Mucosa of rectum (tissue), 2 donors: ENCODE measurements around the gene PAXX.
A peak's percentile ranks its signal among the peaks of the same experiment; 100 is the strongest.

Experiments used
- H3K27ac ChIP-seq, 2 donors: one replicate each; pipeline ENCODE4 v1.7.0; 2013; ENCODE audit warnings: inconsistent platforms in 2 of 2, low read depth in 2 of 2, low read length in 2 of 2
- H3K27me3 ChIP-seq, 2 donors: one replicate each; pipeline ENCODE4 v1.7.0; 2013; ENCODE audit warnings: low read length in 2 of 2; ENCODE audit not compliant: control insufficient read depth in 2 of 2, insufficient read depth in 2 of 2
- H3K36me3 ChIP-seq, 2 donors: one replicate each; pipeline ENCODE4 v1.7.0; 2013; ENCODE audit warnings: low read length in 2 of 2; ENCODE audit not compliant: control insufficient read depth in 2 of 2, insufficient read depth in 2 of 2
- H3K4me1 ChIP-seq, 2 donors: one replicate each; pipeline ENCODE4 v1.7.0; 2013; ENCODE audit warnings: low read length in 2 of 2, mild to moderate bottlenecking in 1 of 2; ENCODE audit not compliant: control insufficient read depth in 2 of 2, insufficient read depth in 2 of 2
- H3K4me3 ChIP-seq, 2 donors: one replicate each; pipeline ENCODE4 v1.7.0; 2013; ENCODE audit warnings: low read length in 2 of 2
- H3K9ac ChIP-seq, 2 donors: one replicate each; pipeline ENCODE4 v1.7.0; 2013; ENCODE audit warnings: low read length in 2 of 2, low read depth in 1 of 2, mild to moderate bottlenecking in 1 of 2
- H3K9me3 ChIP-seq, 2 donors: one replicate each; pipeline ENCODE4 v1.7.0; 2013; ENCODE audit warnings: low read length in 2 of 2; ENCODE audit not compliant: control insufficient read depth in 2 of 2
- donor health status: healthy.
- donor health status: Normal muscosa, but diverticular disease.

Gene PAXX

GRCh38 chr9:137023583-137023991, 31.4 kb downstream of the PAXX start:
- Histone ChIP-seq H3K27ac (no peak overlapping the region), H3K36me3 (no peaks in the 10 kb centered on the region), H3K27me3 (no peaks in the 10 kb centered on the region), H3K9ac (no peak overlapping the region), H3K4me1 (peaks cover 29 to 39% of the 10 kb centered on the region in 2 donors), H3K4me3 (no peak overlapping the region), H3K9me3 (no peaks in the 10 kb centered on the region)

- Histone ChIP-seq H3K4me3 (no peak overlapping the region), H3K36me3 (no peaks in the 10 kb centered on the region), H3K4me1 (peaks cover 46 to 55% of the 10 kb centered on the region in 2 donors), H3K27me3 (no peaks in the 10 kb centered on the region), H3K27ac (no peak overlapping the region), H3K9ac (no peak overlapping the region), H3K9me3 (no peaks in the 10 kb centered on the region)
Measured at GRCh38 chr9:137025517-137025966, 33.3 kb downstream of the PAXX start.

- H3K27ac ChIP-seq = no peak overlapping the region
- H3K4me3 ChIP-seq = no peak overlapping the region
Measured at GRCh38 chr9:137026384-137026783, 34.2 kb downstream of the PAXX start.

GRCh38 chr9:137026828-137027227, 34.6 kb downstream of the PAXX start:
- H3K9ac ChIP-seq = peak overlapping the region in 1 of 2 donors; percentile 55
- no peaks in the 10 kb centered on the region for H3K27me3 ChIP-seq
- no peak overlapping the region for H3K27ac ChIP-seq
- H3K4me1 ChIP-seq = peaks cover 51 to 53% of the 10 kb centered on the region in 2 donors
- H3K4me3 ChIP-seq = peak overlapping the region; percentile 47 to 57
- H3K36me3 ChIP-seq = no peaks in the 10 kb centered on the region
- no peaks in the 10 kb centered on the region for H3K9me3 ChIP-seq

More at GRCh38 chr9:137026384-137026783, 34.2 kb downstream of the PAXX start:
- Histone ChIP-seq H3K4me1 (peaks cover 54% of the 10 kb centered on the region in 2 donors), H3K9ac (no peak overlapping the region), H3K9me3 (no peaks in the 10 kb centered on the region), H3K27me3 (no peaks in the 10 kb centered on the region), H3K36me3 (no peaks in the 10 kb centered on the region)

- Histone ChIP-seq H3K36me3 (no peaks in the 10 kb centered on the region), H3K4me3 (peak within 1 kb of the TSS; percentile 57 to 69), H3K4me1 (peaks cover 48 to 51% of the 10 kb centered on the region in 2 donors), H3K27me3 (no peaks in the 10 kb centered on the region), H3K9ac (peak within 1 kb of the TSS; percentile 60 to 83), H3K27ac (peak within 1 kb of the TSS in 1 of 2 donors; percentile 21), H3K9me3 (no peaks in the 10 kb centered on the region)
Measured at GRCh38 chr9:137027369-137028262, 35.4 kb downstream of the PAXX start, which contains the start of gene ABCA2. Gene ABCA2, minus strand, starts transcription at chr9:137028237. Its CDS starts 97 bp downstream, at chr9:137028140.

- H3K4me3 ChIP-seq = peak overlapping the region; percentile 57 to 69
- H3K27ac ChIP-seq = peak overlapping the region in 1 of 2 donors; percentile 21
- peaks cover 42 to 45% of the 10 kb centered on the region in 2 donors for H3K4me1 ChIP-seq
- no peaks in the 10 kb centered on the region for H3K27me3 ChIP-seq
- peak overlapping the region; percentile 60 to 83 for H3K9ac ChIP-seq
- H3K9me3 ChIP-seq = no peaks in the 10 kb centered on the region
- H3K36me3 ChIP-seq = no peaks in the 10 kb centered on the region
Measured at GRCh38 chr9:137028263-137029057, 36.2 kb downstream of the PAXX start.

GRCh38 chr9:137029058-137029936, 37.1 kb downstream of the PAXX start:
- H3K36me3 ChIP-seq = no peaks in the 10 kb centered on the region
- H3K4me1 ChIP-seq = peaks cover 42 to 45% of the 10 kb centered on the region in 2 donors
- peak overlapping the region; percentile 57 to 69 for H3K4me3 ChIP-seq
- H3K9ac ChIP-seq = peak overlapping the region in 1 of 2 donors; percentile 83
- H3K9me3 ChIP-seq = no peaks in the 10 kb centered on the region
- H3K27me3 ChIP-seq = no peaks in the 10 kb centered on the region
- H3K27ac ChIP-seq = no peak overlapping the region

- no peaks in the 10 kb centered on the region for H3K9me3 ChIP-seq
- no peak overlapping the region for H3K9ac ChIP-seq
- H3K4me3 ChIP-seq = no peak overlapping the region
- H3K36me3 ChIP-seq = no peaks in the 10 kb centered on the region
- no peaks in the 10 kb centered on the region for H3K27me3 ChIP-seq
- H3K27ac ChIP-seq = no peak overlapping the region
- peaks cover 49 to 52% of the 10 kb centered on the region in 2 donors for H3K4me1 ChIP-seq
Measured at GRCh38 chr9:137030006-137030405, 37.8 kb downstream of the PAXX start.
